EL (cell line): ENCODE data around the gene ARRDC4.

ENCODE experiments used
- DNase-seq: peaks from one replicate; pipeline ENCODE4 v3.0.0-alpha.2; 2016

ARRDC4 gene

GRCh38 chr15:97960364-97961066, at the start of gene ARRDC4:
TSS of gene ARRDC4 (plus strand) at chr15:97960703. CDS start at chr15:97960862, 159 bp downstream.
- peak; percentile 100 for DNase-seq

- DNase-seq: no peak
Measured at GRCh38 chr15:97914711-97915110, 45.8 kb upstream of the ARRDC4 start.

GRCh38 chr15:97915261-97915660, 45.2 kb upstream of the ARRDC4 start:
- peak; percentile 44 for DNase-seq

GRCh38 chr15:97921296-97921865, 39.1 kb upstream of the ARRDC4 start:
- DNase-seq: no peak

GRCh38 chr15:97929456-97930229, 30.9 kb upstream of the ARRDC4 start:
- DNase-seq: no peak

GRCh38 chr15:97930230-97930629, 30.3 kb upstream of the ARRDC4 start:
- no peak for DNase-seq

- DNase-seq: no peak
Measured at GRCh38 chr15:97931314-97931713, 29.2 kb upstream of the ARRDC4 start.

GRCh38 chr15:97933589-97933988, 26.9 kb upstream of the ARRDC4 start:
- no peak for DNase-seq

- DNase-seq: no peak
Measured at GRCh38 chr15:97940993-97941392, 19.5 kb upstream of the ARRDC4 start.

GRCh38 chr15:97941572-97941971, 18.9 kb upstream of the ARRDC4 start:
- no peak for DNase-seq

GRCh38 chr15:97944724-97945123, 15.8 kb upstream of the ARRDC4 start:
- DNase-seq: no peak

- no peak for DNase-seq
Measured at GRCh38 chr15:97947465-97948260, 12.8 kb upstream of the ARRDC4 start.

GRCh38 chr15:97953254-97953653, 7.2 kb upstream of the ARRDC4 start:
- no peak for DNase-seq

- DNase-seq: no peak
Measured at GRCh38 chr15:97953748-97954147, 6.8 kb upstream of the ARRDC4 start.

- DNase-seq: no peak
Measured at GRCh38 chr15:97955035-97955434, 5.5 kb upstream of the ARRDC4 start.

- no peak for DNase-seq
Measured at GRCh38 chr15:97955529-97955928, 5.0 kb upstream of the ARRDC4 start.

GRCh38 chr15:97959724-97960363, 659 bp upstream of the ARRDC4 start:
- no peak for DNase-seq

GRCh38 chr15:97961067-97961954, 808 bp downstream of the ARRDC4 start:
- DNase-seq: peak; percentile 40

- no peak for DNase-seq
Measured at GRCh38 chr15:97962263-97962662, 1.8 kb downstream of the ARRDC4 start.

GRCh38 chr15:97963779-97964178, 3.3 kb downstream of the ARRDC4 start:
- DNase-seq: no peak

- no peak for DNase-seq
Measured at GRCh38 chr15:97966246-97966645, 5.7 kb downstream of the ARRDC4 start.
